MCF 10A (cell line): ENCODE measurements around the gene ETS2. TPM values are rescaled to one million over a fixed set of nuclear protein-coding genes. Genes with fewer than 3 reads are reported as not detected.
"Not testable (repeated sequence)": the region's sequence is repeated elsewhere in the genome, so short reads cannot be mapped to it uniquely, and the experiment has no call there.

Experiments
- BruUV-seq: library from RNA; stranded (reverse); fragments of 400-500 nt; replicated peaks from 2 replicates; lab custom pipeline; 2021; lab: Mats Ljungman, UMichigan
- CTCF ChIA-PET: fragments of 300-600 bp; sonication (Branson Sonifier 250); formaldehyde crosslinking; extraction: SDS; loops from one replicate; lab custom pipeline; 2021; ENCODE audit warnings: antibody characterized with exemption, inconsistent platforms; lab: Yijun Ruan, JAX
- POLR2A ChIA-PET: fragments of 300-600, 350-650 bp; sonication (Branson Sonifier 250); formaldehyde crosslinking; extraction: SDS; loops from one replicate; lab custom pipeline; 2020; ENCODE audit warnings: antibody characterized with exemption, inconsistent platforms; lab: Yijun Ruan, JAX
- DNase-seq: peaks from one replicate; pipeline ENCODE4 v3.0.0-alpha.2; 2018; ENCODE audit not compliant: unreplicated experiment
- H3K27ac Mint-ChIP-seq: one replicate; pipeline ENCODE4 v1.8.0; 2022; ENCODE audit warnings: mild to moderate bottlenecking, low read depth, mixed read lengths; ENCODE audit not compliant: unreplicated experiment
- H3K27me3 Mint-ChIP-seq: one replicate; pipeline ENCODE4 v1.8.0; 2022; ENCODE audit warnings: mixed read lengths; ENCODE audit not compliant: insufficient read depth, unreplicated experiment
- H3K36me3 Mint-ChIP-seq: one replicate; pipeline ENCODE4 v1.8.0; 2022; ENCODE audit warnings: mild to moderate bottlenecking, moderate library complexity, mixed read lengths; ENCODE audit not compliant: insufficient read depth, unreplicated experiment
- H3K4me1 Mint-ChIP-seq: one replicate; pipeline ENCODE4 v1.8.0; 2022; ENCODE audit warnings: mixed read lengths; ENCODE audit not compliant: insufficient read depth, unreplicated experiment
- H3K4me3 Mint-ChIP-seq: one replicate; pipeline ENCODE4 v1.8.0; 2022; ENCODE audit warnings: mild to moderate bottlenecking, moderate library complexity, mixed read lengths; ENCODE audit not compliant: unreplicated experiment
- H3K9me3 Mint-ChIP-seq: one replicate; pipeline ENCODE4 v1.8.0; 2022; ENCODE audit warnings: mixed read lengths; ENCODE audit not compliant: unreplicated experiment
- intact Hi-C: fragments of 100-400 bp; cut with micrococcal nuclease; formaldehyde crosslinking; loops from 2 replicates; pipeline ENCODE4 v1.14.1; 2022
- total RNA-seq: library from RNA; stranded (reverse); gene quantifications from 2 replicates; pipeline ENCODE4 v1.2.3, GENCODE V29; 2022
- TF ChIP-seq, protein P1 (sequence below): fragments of 200-600 bp; IDR thresholded peaks from one replicate; pipeline ENCODE4 v1.8.0; 2022; ENCODE audit warnings: antibody characterized with exemption, mild to moderate bottlenecking; ENCODE audit not compliant: unreplicated experiment

ETS2 gene
- total RNA-seq, 1 experiment from 2014 or later, result 109 TPM

DNA sequence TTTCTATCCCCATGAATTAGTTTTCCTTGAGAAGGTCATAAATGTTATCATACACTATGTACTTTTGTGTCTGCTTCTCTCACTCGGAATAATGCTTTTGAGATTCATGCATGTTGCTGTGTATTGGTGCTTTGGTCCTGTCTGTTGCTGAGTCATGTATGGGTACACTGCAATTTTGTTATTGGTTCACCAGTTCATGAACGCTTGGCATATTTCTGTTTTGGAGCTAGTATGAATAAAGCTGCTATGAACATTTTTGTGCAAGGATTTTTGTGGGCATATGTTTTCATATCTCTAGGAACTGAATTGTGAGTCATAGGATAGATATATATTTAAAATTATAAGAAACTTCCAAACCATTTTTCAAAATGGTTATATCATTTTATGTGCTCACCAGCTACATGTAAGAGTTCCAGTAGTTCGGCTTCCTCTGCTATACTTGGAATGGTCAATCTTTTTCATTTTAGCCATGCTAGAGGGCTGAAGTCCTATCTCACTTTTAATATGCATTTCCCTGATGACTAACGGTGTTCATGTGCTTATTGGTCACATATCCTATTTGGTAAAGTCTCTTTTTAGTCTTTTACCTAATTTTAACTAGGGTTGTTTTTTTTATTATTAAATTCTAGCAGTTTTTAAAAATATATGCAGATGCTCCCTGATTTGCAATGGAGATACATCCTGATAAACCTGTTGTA, 38.2 kb downstream of the ETS2 start:
- no peaks in the 10 kb centered on the region for H3K36me3 Mint-ChIP-seq
- no peaks in the 10 kb centered on the region for H3K9me3 Mint-ChIP-seq
- no TSS peak for BruUV-seq
- peak overlapping the region; percentile 64 for H3K27ac Mint-ChIP-seq
- H3K27me3 Mint-ChIP-seq, result no peaks in the 10 kb centered on the region
- DNase-seq, result peak; percentile 56
- TF ChIP-seq, protein P1, sequence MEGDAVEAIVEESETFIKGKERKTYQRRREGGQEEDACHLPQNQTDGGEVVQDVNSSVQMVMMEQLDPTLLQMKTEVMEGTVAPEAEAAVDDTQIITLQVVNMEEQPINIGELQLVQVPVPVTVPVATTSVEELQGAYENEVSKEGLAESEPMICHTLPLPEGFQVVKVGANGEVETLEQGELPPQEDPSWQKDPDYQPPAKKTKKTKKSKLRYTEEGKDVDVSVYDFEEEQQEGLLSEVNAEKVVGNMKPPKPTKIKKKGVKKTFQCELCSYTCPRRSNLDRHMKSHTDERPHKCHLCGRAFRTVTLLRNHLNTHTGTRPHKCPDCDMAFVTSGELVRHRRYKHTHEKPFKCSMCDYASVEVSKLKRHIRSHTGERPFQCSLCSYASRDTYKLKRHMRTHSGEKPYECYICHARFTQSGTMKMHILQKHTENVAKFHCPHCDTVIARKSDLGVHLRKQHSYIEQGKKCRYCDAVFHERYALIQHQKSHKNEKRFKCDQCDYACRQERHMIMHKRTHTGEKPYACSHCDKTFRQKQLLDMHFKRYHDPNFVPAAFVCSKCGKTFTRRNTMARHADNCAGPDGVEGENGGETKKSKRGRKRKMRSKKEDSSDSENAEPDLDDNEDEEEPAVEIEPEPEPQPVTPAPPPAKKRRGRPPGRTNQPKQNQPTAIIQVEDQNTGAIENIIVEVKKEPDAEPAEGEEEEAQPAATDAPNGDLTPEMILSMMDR, result no peak
- intact Hi-C loops, result no loop called here
- peaks cover 58% of the 10 kb centered on the region for H3K4me1 Mint-ChIP-seq
- POLR2A ChIA-PET, result interaction anchor here (0.6 to 3.8 kb wide), 7 partner anchors 9 to 163 kb away, joined by 3 to 23 read pairs (median 3); no protein-coding TSS in a partner anchor
- no peak overlapping the region for H3K4me3 Mint-ChIP-seq
- CTCF ChIA-PET, result interaction anchor here (0.7 kb wide), 2 partner anchors 12 to 246 kb away, joined by 3 read pairs; no protein-coding TSS in a partner anchor

DNA sequence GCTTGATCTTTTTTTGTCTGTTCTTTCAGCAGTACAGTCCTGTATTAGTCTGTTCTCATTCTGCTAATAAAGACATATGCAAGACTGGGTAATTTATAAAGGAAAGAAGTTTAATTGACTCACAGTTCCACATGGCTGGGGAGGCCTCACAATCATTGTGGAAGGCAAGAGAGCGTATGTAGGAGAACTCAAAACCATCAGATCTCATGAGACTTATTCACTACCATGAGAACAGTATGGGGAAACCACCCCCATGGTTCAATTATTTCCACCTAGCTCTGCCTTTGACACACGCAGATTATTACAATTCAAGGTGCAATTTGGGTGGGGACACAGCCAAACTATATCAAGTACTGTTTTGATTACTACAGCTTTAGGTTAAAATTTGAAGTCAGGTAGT, 39.6 kb downstream of the ETS2 start:
- H3K27ac Mint-ChIP-seq, intact Hi-C loops, H3K36me3 Mint-ChIP-seq, H3K9me3 Mint-ChIP-seq, BruUV-seq, H3K27me3 Mint-ChIP-seq, H3K4me3 Mint-ChIP-seq, DNase-seq: not testable (repeated sequence)
- H3K4me1 Mint-ChIP-seq, result peaks cover 48% of the 10 kb centered on the region
- ChIA-PET CTCF (interaction anchor here (0.6 kb wide), 1 partner anchor 14 kb away, joined by 3 read pairs; no protein-coding TSS in a partner anchor), POLR2A (interaction anchor here (0.8 kb wide), 1 partner anchor 15 kb away, joined by 4 read pairs; no protein-coding TSS in a partner anchor)

DNA sequence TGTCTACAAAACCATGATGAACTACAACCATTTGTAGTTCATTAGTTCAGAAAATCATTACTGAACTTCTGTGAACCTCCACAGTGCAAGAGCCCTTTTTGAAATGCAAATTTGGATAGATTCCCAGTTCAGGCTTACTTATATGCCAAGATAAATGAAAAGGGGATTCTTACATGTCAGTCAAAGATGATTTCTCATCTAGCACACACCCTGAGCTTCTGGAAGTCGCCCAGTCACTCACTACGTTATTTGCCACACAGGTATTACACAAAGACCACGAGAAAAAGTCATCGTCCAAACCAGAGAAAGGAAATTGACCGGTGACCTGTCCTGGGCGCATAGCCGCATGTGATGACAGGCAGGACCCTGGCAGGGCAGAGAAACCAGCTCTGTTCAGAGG, 41.8 kb downstream of the ETS2 start:
- BruUV-seq, result no TSS peak
- POLR2A ChIA-PET, result interaction anchor here (0.6 to 1.8 kb wide), 7 partner anchors 8 to 132 kb away, joined by 3 to 9 read pairs (median 3); no protein-coding TSS in a partner anchor
- Mint-ChIP-seq H3K4me3 (no peak overlapping the region), H3K36me3 (no peaks in the 10 kb centered on the region), H3K27ac (peak overlapping the region; percentile 74), H3K4me1 (peaks cover 43% of the 10 kb centered on the region), H3K9me3 (peaks cover 7% of the 10 kb centered on the region), H3K27me3 (no peaks in the 10 kb centered on the region)
- CTCF ChIA-PET, result interaction anchor here (0.8 kb wide), 1 partner anchor 68 kb away, joined by 3 read pairs; no protein-coding TSS in a partner anchor
- DNase-seq, result peak; percentile 87
- TF ChIP-seq, protein P1, result no peak
- intact Hi-C loops, result no loop called here

DNA sequence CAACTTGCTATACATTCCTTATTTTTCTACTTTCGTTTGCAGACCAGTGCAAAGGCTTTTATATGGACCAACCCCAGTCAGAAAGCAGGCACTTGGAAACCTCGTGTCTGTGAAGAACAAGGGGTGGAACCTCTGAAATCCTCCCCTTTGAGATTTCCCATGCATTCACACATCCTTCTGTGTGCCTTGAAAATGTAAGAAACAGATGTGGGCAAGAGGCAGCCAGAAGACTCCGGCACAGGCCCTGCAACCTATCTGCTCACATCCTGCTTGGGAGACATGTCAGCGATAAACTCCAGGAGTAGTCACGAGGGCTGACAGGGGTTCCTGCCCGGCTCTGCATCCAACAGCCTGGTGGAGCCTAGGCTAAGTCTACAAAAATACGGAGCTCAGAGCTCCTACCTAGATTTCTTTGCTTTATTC, 42.5 kb downstream of the ETS2 start:
- POLR2A ChIA-PET, result interaction anchor here (0.8 to 1.8 kb wide), 2 partner anchors 16 to 68 kb away, joined by 4 to 9 read pairs; no protein-coding TSS in a partner anchor
- no peak for DNase-seq
- Mint-ChIP-seq H3K36me3 (no peaks in the 10 kb centered on the region), H3K4me1 (peaks cover 47% of the 10 kb centered on the region), H3K27me3 (no peaks in the 10 kb centered on the region), H3K9me3 (peaks cover 7% of the 10 kb centered on the region), H3K4me3 (no peak overlapping the region), H3K27ac (no peak overlapping the region)
- CTCF ChIA-PET, result interaction anchor here (0.8 kb wide), 1 partner anchor 67 kb away, joined by 3 read pairs; no protein-coding TSS in a partner anchor
- BruUV-seq, result no TSS peak
- intact Hi-C loops, result no loop called here
- TF ChIP-seq, protein P1, result no peak
